HepG2 (cell line): ENCODE data around the gene KCNK15. TPM values are rescaled to one million over a fixed set of nuclear protein-coding genes. Genes with fewer than 3 reads are reported as not detected.

Experiments
- ATAC-seq: fragments of 200-7000 bp; cut with Tn5 transposase; 3 replicates; pipeline ENCODE4 v1.9.1; 2020; ENCODE audit warnings: mild to moderate bottlenecking, moderate library complexity
- BruUV-seq: library from RNA; stranded (reverse); fragments of 400-500 nt; replicated peaks from 2 replicates; lab custom pipeline; 2021; lab: Mats Ljungman, UMichigan
- CTCF ChIA-PET: fragments of 300-600 bp; formaldehyde crosslinking; extraction: SDS; loops from one replicate; lab custom pipeline; 2021; ENCODE audit warnings: low total read pairs, inconsistent platforms, low intra/inter-chr PET ratio; lab: Yijun Ruan, JAX
- POLR2A ChIA-PET: fragments of 350-600 bp; sonication (Branson Sonifier 250); formaldehyde crosslinking; loops from one replicate; lab custom pipeline; 2020; ENCODE audit warnings: antibody characterized with exemption, inconsistent platforms; lab: Yijun Ruan, JAX
- DNase-seq: peaks from one replicate; pipeline ENCODE4 v3.0.0-alpha.2; 2015; ENCODE audit warnings: low spot score
- FAIRE-seq: peaks from 3 replicates; lab custom pipeline; 2011; peaks lifted over from hg19 to GRCh38; lab: Jason Lieb, UNC
- H2AFZ ChIP-seq: one replicate; pipeline ENCODE4 v1.6.1; 2011; ENCODE audit warnings: low read length, inconsistent platforms
- H3K27ac ChIP-seq: fragments of 300-600 bp; 3 replicates; pipeline ENCODE4 v1.8.0; 2011; ENCODE audit warnings: mixed run types, mild to moderate bottlenecking, mixed read lengths, low read length, inconsistent platforms; ENCODE audit not compliant: insufficient read depth; ENCODE audit errors: extremely low read length
- H3K27me3 ChIP-seq, 2 experiments: fragments of 200-600 bp in 1 of 2; 2 replicates in 1 of 2; 3 replicates in 1 of 2; pipeline versions ENCODE4 v1.6.0 to v1.8.0; 2011; ENCODE audit warnings: low read length in 2 of 2, mild to moderate bottlenecking in 2 of 2, moderate library complexity in 2 of 2, inconsistent platforms in 1 of 2; ENCODE audit not compliant: insufficient read depth in 2 of 2, control insufficient read depth in 1 of 2
- H3K36me3 ChIP-seq, 2 experiments: fragments of 200-600 bp in 1 of 2; replicated peaks in 1 of 2; 2 replicates in 1 of 2; 3 replicates in 1 of 2; pipeline versions ENCODE4 v1.5.1 to v1.8.0; 2011; ENCODE audit warnings: low read length in 2 of 2, inconsistent platforms in 1 of 2; ENCODE audit not compliant: insufficient read depth in 2 of 2, control insufficient read depth in 1 of 2
- H3K4me1 ChIP-seq: 2 replicates; pipeline ENCODE4 v1.5.1; 2012; ENCODE audit warnings: low read length, inconsistent platforms; ENCODE audit not compliant: insufficient read depth
- H3K4me2 ChIP-seq: 2 replicates; pipeline ENCODE4 v1.6.0; 2011; ENCODE audit warnings: low read depth, low read length, inconsistent platforms
- H3K4me3 ChIP-seq, 3 experiments: fragments of 200-600 bp in 1 of 3; sonication (generic), shearing (Covaris generic) in 1 of 3; replicated peaks in 1 of 3; 2 replicates each; pipeline ENCODE4 v1.5.1; 2011 to 2016; ENCODE audit warnings: low read length in 3 of 3, inconsistent platforms in 2 of 3, low read depth in 2 of 3, mild to moderate bottlenecking in 2 of 3, control low read depth in 1 of 3, mixed read lengths in 1 of 3; ENCODE audit not compliant: insufficient read depth in 1 of 3
- H3K79me2 ChIP-seq: one replicate; pipeline ENCODE4 v1.6.1; 2011; ENCODE audit warnings: low read length, inconsistent platforms; ENCODE audit not compliant: insufficient read depth
- H3K9ac ChIP-seq: 2 replicates; pipeline ENCODE4 v1.6.0; 2011; ENCODE audit warnings: mild to moderate bottlenecking, low read depth, low read length, inconsistent platforms; ENCODE audit not compliant: insufficient read depth
- H3K9me3 ChIP-seq: 2 replicates; pipeline ENCODE4 v1.5.1; 2012; ENCODE audit warnings: mild to moderate bottlenecking, low read length
- H4K20me1 ChIP-seq: 2 replicates; pipeline ENCODE4 v1.6.0; 2011; ENCODE audit warnings: inconsistent platforms, mild to moderate bottlenecking, low read length, moderate library complexity; ENCODE audit not compliant: insufficient read depth
- ADNP ChIP-seq: sonication (generic); formaldehyde crosslinking; IDR thresholded peaks from 2 replicates; pipeline ENCODE4 v1.4.0; 2020; ENCODE audit warnings: missing genetic modification reagents
- CREB1 ChIP-seq, 2 experiments: fragments of 450-650 bp in 1 of 2; IDR thresholded peaks; 2 replicates each; pipeline ENCODE4 v1.6.1; 2016 to 2017; ENCODE audit warnings: control low read depth in 1 of 2, mild to moderate bottlenecking in 1 of 2, missing compliant biosample characterization in 1 of 2, missing genetic modification characterization in 1 of 2
- NFYC ChIP-seq: IDR thresholded peaks from 2 replicates; pipeline ENCODE4 v1.6.1; 2016; ENCODE audit warnings: missing genetic modification reagents, missing compliant biosample characterization
- PRDM15 ChIP-seq: sonication (generic); formaldehyde crosslinking; IDR thresholded peaks from 2 replicates; pipeline ENCODE4 v1.4.0; 2020; ENCODE audit warnings: missing genetic modification reagents
- STAG1 ChIP-seq: sonication (generic); formaldehyde crosslinking; IDR thresholded peaks from 2 replicates; pipeline ENCODE4 v1.4.0; 2020; ENCODE audit warnings: missing genetic modification reagents
- THAP11 ChIP-seq: IDR thresholded peaks from 2 replicates; pipeline ENCODE4 v1.6.1; 2016; ENCODE audit warnings: missing biosample characterization, missing genetic modification reagents
- ZFP82 ChIP-seq: sonication (generic); formaldehyde crosslinking; IDR thresholded peaks from 2 replicates; pipeline ENCODE4 v1.5.1; 2020; ENCODE audit warnings: mild to moderate bottlenecking, missing genetic modification reagents, borderline replicate concordance
- ZNF629 ChIP-seq: sonication (generic); formaldehyde crosslinking; conservative IDR thresholded peaks from 2 replicates; pipeline ENCODE4 v1.5.0; 2020; ENCODE audit warnings: missing genetic modification reagents
- WGBS: methylation state at CpG from one replicate; pipeline ENCODE4 v1.1.6; 2017; ENCODE audit warnings: low lambda C conversion rate; 5-methylcytosine and 5-hydroxymethylcytosine counted together
- in situ Hi-C: cut with HindIII; loops from 2 replicates; pipeline ENCODE4 v1.10.0; 2017; ENCODE audit warnings: low pct_unique_long_range_greater_than_20kb; ENCODE audit not compliant: extremely low pct_ligation_motif_present
- intact Hi-C: fragments of 100-400 bp; cut with micrococcal nuclease; formaldehyde crosslinking; loops from one replicate; pipeline ENCODE4 v1.10.0; 2022; ENCODE audit not compliant: unreplicated experiment
- polyA plus RNA-seq, 8 experiments: library from polyadenylated mRNA; depleted of rRNA in 3 of 8; stranded (reverse) in 7 of 8; unstranded in 1 of 8; fragments of >200 nt; fragmentation: Illumina TruSeq in 4 of 8; extraction: Trizol in 4 of 8; gene quantifications; 2 replicates each; pipeline versions ENCODE4 v1.2.1 to v1.2.3, GENCODE V29; 2011 to 2016; ENCODE audit warnings: low read depth in 4 of 8, missing spikeins in 1 of 8, mixed read lengths in 1 of 8; ENCODE audit not compliant: insufficient read depth in 1 of 8
- total RNA-seq, 5 experiments: library from RNA; depleted of rRNA; stranded (reverse); fragments of >200 nt; fragmentation: Illumina TruSeq; extraction: Trizol; gene quantifications; 2 replicates each; pipeline ENCODE4 v1.2.3, GENCODE V29; 2016; ENCODE audit warnings: low read depth in 1 of 5

Gene KCNK15
- total and polyA plus RNA-seq, 2 of the 13 experiments (the other 11 are each of a cell fraction or from before 2014, with no cell fraction given), result 0.03 TPM; not detected in 1

- Histone ChIP-seq H2AFZ (no peak overlapping the region), H3K9ac (no peak overlapping the region), H3K4me1 (no peaks in the 10 kb centered on the region), H3K27ac (no peak overlapping the region), H3K36me3 (no peaks in the 10 kb centered on the region), H3K4me2 (no peak overlapping the region), H3K9me3 (no peaks in the 10 kb centered on the region), H3K27me3 (peaks cover 2 to 15% of the 10 kb centered on the region in 2 experiments; a peak in 4 of 5 replicates), H3K4me3 (no peak overlapping the region), H3K79me2 (no peaks in the 10 kb centered on the region), H4K20me1 (no peaks in the 10 kb centered on the region)
- no peak for DNase-seq
- WGBS, result 7% methylated on average over 1 of the region's 1 CpG
- BruUV-seq, result no TSS peak
- ATAC-seq, result no peak; the same call in 2 of the 3 replicates
- TF ChIP-seq STAG1 (0 out of 2 replicates have a peak, but pooled peaks have one; percentile 8), NFYC (CRISPR knock-in tag) (no peak)
- FAIRE-seq, result no peak
- in situ Hi-C loops, result no loop called here
- intact Hi-C loops, result no loop called here
- POLR2A ChIA-PET, result no interaction called here
- CTCF ChIA-PET, result no interaction called here
These were observed 40.1 kb downstream of the KCNK15 start for GRCh38 chr20:44785768-44786167.

- Histone ChIP-seq H3K9me3 (no peaks in the 10 kb centered on the region), H3K4me2 (no peak overlapping the region), H3K79me2 (no peaks in the 10 kb centered on the region), H3K27me3 (peaks cover 2 to 28% of the 10 kb centered on the region in 2 experiments; a peak in 4 of 5 replicates), H4K20me1 (no peaks in the 10 kb centered on the region), H3K4me1 (no peaks in the 10 kb centered on the region), H3K36me3 (no peaks in the 10 kb centered on the region), H3K4me3 (no peak overlapping the region), H2AFZ (no peak overlapping the region), H3K27ac (no peak overlapping the region), H3K9ac (no peak overlapping the region)
- in situ Hi-C loops (no loop called here), intact Hi-C loops (no loop called here)
- ATAC-seq, result no peak
- no peak for DNase-seq
- POLR2A ChIA-PET, result no interaction called here
- TF ChIP-seq ADNP (0 out of 2 replicates have a peak, but pooled peaks have one; percentile 37), ZFP82 (CRISPR knock-in tag) (no peak), PRDM15 (CRISPR knock-in tag) (no peak), ZNF629 (peak; percentile 89), CREB1 (IDR thresholded peaks at IDR 0.05) (peak; percentile 30; the same call in 1 of the 2 replicates), CREB1 (CRISPR knock-in tag; IDR thresholded peaks at IDR 0.05) (no peak), THAP11 (CRISPR knock-in tag) (no peak)
- BruUV-seq, result no TSS peak
- CTCF ChIA-PET, result no interaction called here
- no peak for FAIRE-seq
- 30% methylated on average over 7 of the region's 7 CpGs for WGBS
These were observed 41.6 kb downstream of the KCNK15 start for GRCh38 chr20:44787299-44787698.
